Trophoblast cell (in vitro differentiated cells and primary cell): ENCODE results near the gene ESPL1.

ENCODE experiments used
- DNase-seq, 2 donors: peaks; one replicate each; pipeline ENCODE4 v3.0.0-alpha.2; 2016
- H2AFZ ChIP-seq: 2 replicates; pipeline ENCODE4 v1.6.1; 2013; ENCODE audit warnings: low read length, moderate library complexity, mild to moderate bottlenecking; ENCODE audit not compliant: insufficient read depth, poor library complexity
- H2AK5ac ChIP-seq: 2 replicates; pipeline ENCODE4 v1.6.1; 2013; ENCODE audit warnings: mild to moderate bottlenecking, low read length
- H2BK120ac ChIP-seq: 2 replicates; pipeline ENCODE4 v1.6.1; 2013; ENCODE audit warnings: low read length, mild to moderate bottlenecking, moderate library complexity; ENCODE audit not compliant: insufficient read depth, poor library complexity
- H2BK12ac ChIP-seq: 2 replicates; pipeline ENCODE4 v1.6.1; 2013; ENCODE audit warnings: mild to moderate bottlenecking, low read length, moderate library complexity
- H2BK5ac ChIP-seq: 2 replicates; pipeline ENCODE4 v1.6.1; 2013; ENCODE audit warnings: low read length, low read depth, moderate library complexity, mild to moderate bottlenecking; ENCODE audit not compliant: poor library complexity
- H3K14ac ChIP-seq: 2 replicates; pipeline ENCODE4 v1.6.1; 2013; ENCODE audit warnings: mild to moderate bottlenecking, low read length
- H3K18ac ChIP-seq: 2 replicates; pipeline ENCODE4 v1.6.1; 2013; ENCODE audit warnings: mild to moderate bottlenecking, low read length
- H3K23ac ChIP-seq: 2 replicates; pipeline ENCODE4 v1.6.1; 2013; ENCODE audit warnings: low read length
- H3K27ac ChIP-seq: 2 replicates; pipeline ENCODE4 v1.5.1; 2013; ENCODE audit warnings: low read depth, mild to moderate bottlenecking, inconsistent platforms, low read length, moderate library complexity
- H3K27me3 ChIP-seq: 2 replicates; pipeline ENCODE4 v1.6.1; 2013; ENCODE audit warnings: inconsistent platforms, mild to moderate bottlenecking, low read length, moderate library complexity; ENCODE audit not compliant: insufficient read depth
- H3K36me3 ChIP-seq, 2 experiments: 1 replicate in 1 of 2; 2 replicates in 1 of 2; pipeline ENCODE4 v1.6.1; 2013; ENCODE audit warnings: low read length in 2 of 2, mild to moderate bottlenecking in 2 of 2, moderate library complexity in 1 of 2; ENCODE audit not compliant: insufficient read depth in 2 of 2, control insufficient read depth in 1 of 2
- H3K4ac ChIP-seq: 2 replicates; pipeline ENCODE4 v1.6.1; 2013; ENCODE audit warnings: low read depth, mild to moderate bottlenecking, low read length, moderate library complexity
- H3K4me1 ChIP-seq, 2 experiments: 1 replicate in 1 of 2; 2 replicates in 1 of 2; pipeline ENCODE4 v1.6.1; 2013; ENCODE audit warnings: low read length in 2 of 2, mild to moderate bottlenecking in 2 of 2, moderate library complexity in 1 of 2; ENCODE audit not compliant: insufficient read depth in 2 of 2, control insufficient read depth in 1 of 2
- H3K4me2 ChIP-seq: 2 replicates; pipeline ENCODE4 v1.6.1; 2013; ENCODE audit warnings: inconsistent platforms, mild to moderate bottlenecking, low read length, moderate library complexity
- H3K4me3 ChIP-seq: 2 replicates; pipeline ENCODE4 v1.5.1; 2013; ENCODE audit warnings: mild to moderate bottlenecking, low read depth, low read length, inconsistent platforms
- H3K79me1 ChIP-seq: one replicate; pipeline ENCODE4 v1.6.1; 2013; ENCODE audit warnings: low read length
- H3K79me2 ChIP-seq: 2 replicates; pipeline ENCODE4 v1.6.1; 2013; ENCODE audit warnings: low read length, mild to moderate bottlenecking; ENCODE audit not compliant: control insufficient read depth, insufficient read depth, poor library complexity
- H3K9ac ChIP-seq: 2 replicates; pipeline ENCODE4 v1.6.1; 2013; ENCODE audit warnings: mild to moderate bottlenecking, low read length
- H3K9me3 ChIP-seq: 2 replicates; pipeline ENCODE4 v1.6.1; 2013; ENCODE audit warnings: low read depth, mild to moderate bottlenecking, control low read depth, inconsistent platforms, low read length; ENCODE audit not compliant: insufficient read depth
- H4K12ac ChIP-seq: 2 replicates; pipeline ENCODE4 v1.6.1; 2013; ENCODE audit warnings: low read depth, mild to moderate bottlenecking, low read length, moderate library complexity
- H4K8ac ChIP-seq: 2 replicates; pipeline ENCODE4 v1.6.1; 2013; ENCODE audit warnings: low read depth, mild to moderate bottlenecking, low read length, moderate library complexity
- H4K91ac ChIP-seq: one replicate; pipeline ENCODE4 v1.6.1; 2013; ENCODE audit warnings: low read depth, mild to moderate bottlenecking, low read length, moderate library complexity
- WGBS: extraction: QIAGEN DNeasy Blood & Tissue Kit; methylation state at CpG from one replicate; pipeline ENCODE4 v1.1.7; 2013; ENCODE audit warnings: missing lambda C conversion rate; ENCODE audit not compliant: insufficient read length, insufficient coverage; ENCODE audit errors: extremely low coverage; 5-methylcytosine and 5-hydroxymethylcytosine counted together

Gene ESPL1

DNA sequence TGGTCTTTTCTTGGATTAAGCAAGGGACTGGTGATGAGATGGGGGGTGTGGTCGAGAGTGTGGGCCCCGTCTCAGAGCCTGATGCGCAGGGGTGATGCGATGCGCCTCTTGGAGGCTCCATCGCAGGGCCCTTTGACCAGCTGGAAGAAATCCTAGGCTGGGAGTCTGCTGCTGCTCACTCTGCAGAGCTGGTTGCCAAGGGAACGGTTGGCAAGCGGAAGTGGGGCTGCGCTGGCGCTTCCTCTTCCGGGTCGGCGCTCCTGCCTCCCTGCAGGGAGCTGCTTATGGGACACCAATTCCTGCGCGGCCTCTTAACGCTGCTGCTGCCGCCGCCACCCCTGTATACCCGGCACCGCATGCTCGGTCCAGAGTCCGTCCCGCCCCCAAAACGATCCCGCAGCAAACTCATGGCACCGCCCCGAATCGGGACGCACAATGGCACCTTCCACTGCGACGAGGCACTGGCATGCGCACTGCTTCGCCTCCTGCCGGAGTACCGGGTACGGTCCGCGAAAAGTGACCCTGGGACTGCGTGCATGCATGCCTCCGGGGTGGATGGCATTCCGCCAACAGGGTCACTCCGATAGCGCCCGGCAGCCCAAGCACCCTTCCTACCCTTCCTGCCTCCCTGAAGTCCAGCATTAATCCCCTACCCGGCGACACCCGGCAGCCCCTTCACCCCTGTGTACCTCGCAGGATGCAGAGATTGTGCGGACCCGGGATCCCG, 31.5 kb downstream of the ESPL1 start, which contains the start of gene MYG1:
MYG1 (plus strand) TSS at position 242 of the 727 bp plus-strand sequence; CDS start at position 285, 43 bp downstream.
- Histone ChIP-seq H2BK5ac (peak within 1 kb of the TSS; percentile 29), H3K9ac (peak within 1 kb of the TSS; percentile 80), H3K18ac (peak within 1 kb of the TSS; percentile 60), H3K4ac (peak within 1 kb of the TSS; percentile 37), H2BK12ac (no peak within 1 kb of the TSS), H3K79me1 (peaks cover 9% of the 10 kb centered on the region), H3K4me2 (peak within 1 kb of the TSS; percentile 89), H2BK120ac (peak within 1 kb of the TSS; percentile 60), H3K9me3 (peaks cover 3% of the 10 kb centered on the region), H2AFZ (peak within 1 kb of the TSS; percentile 68), H2AK5ac (peak within 1 kb of the TSS; percentile 1), H4K91ac (peak within 1 kb of the TSS; percentile 64), H3K14ac (peak within 1 kb of the TSS; percentile 66), H4K12ac (peak within 1 kb of the TSS; percentile 66), H3K4me1 (peaks cover 6 to 13% of the 10 kb centered on the region in 2 experiments), H3K23ac (no peak within 1 kb of the TSS), H3K27me3 (no peaks in the 10 kb centered on the region), H4K8ac (peak within 1 kb of the TSS; percentile 89), H3K79me2 (peaks cover 9% of the 10 kb centered on the region), H3K4me3 (peak within 1 kb of the TSS; percentile 91), H3K27ac (peak within 1 kb of the TSS; percentile 65), H3K36me3 (peaks cover 19 to 24% of the 10 kb centered on the region in 2 experiments)
- WGBS, result no CpG with 5 or more reads among the region's 51 CpGs
- peak; percentile 55 to 69 for DNase-seq

DNA sequence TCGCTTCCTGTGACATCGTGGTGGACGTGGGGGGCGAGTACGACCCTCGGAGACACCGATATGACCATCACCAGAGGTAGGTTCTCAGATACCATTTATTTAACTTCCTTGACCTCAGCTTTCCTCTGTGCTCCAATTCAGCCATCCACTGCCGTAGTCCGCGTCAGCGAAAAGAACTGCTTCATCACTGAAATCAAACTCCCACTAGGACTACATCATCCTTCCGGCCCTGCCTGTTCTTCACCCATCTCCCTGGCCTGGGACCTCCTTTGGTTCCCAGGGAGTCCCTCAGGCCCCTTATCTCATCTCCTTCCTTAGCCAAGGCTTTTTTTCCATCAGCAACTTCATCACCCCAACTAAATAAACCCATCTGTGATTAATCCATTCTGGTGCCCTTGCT, 32.1 kb downstream of the ESPL1 start:
- no CpG with 5 or more reads among the region's 12 CpGs for WGBS
- Histone ChIP-seq H3K4ac (peak overlapping the region; percentile 37), H3K18ac (peak overlapping the region; percentile 60), H3K4me1 (peaks cover 4 to 11% of the 10 kb centered on the region in 2 experiments), H3K9ac (peak overlapping the region; percentile 80), H3K27me3 (no peaks in the 10 kb centered on the region), H3K79me1 (peaks cover 9% of the 10 kb centered on the region), H3K27ac (peak overlapping the region; percentile 65), H2BK12ac (no peak overlapping the region), H3K23ac (no peak overlapping the region), H4K12ac (peak overlapping the region; percentile 66), H4K8ac (peak overlapping the region; percentile 89), H3K36me3 (peaks cover 19 to 26% of the 10 kb centered on the region in 2 experiments), H2BK5ac (peak overlapping the region; percentile 13), H2AFZ (peak overlapping the region; percentile 68), H3K4me3 (peak overlapping the region; percentile 91), H2BK120ac (peak overlapping the region; percentile 60), H2AK5ac (peak overlapping the region; percentile 1), H3K4me2 (peak overlapping the region; percentile 89), H3K9me3 (peaks cover 3% of the 10 kb centered on the region), H3K79me2 (peaks cover 9% of the 10 kb centered on the region), H4K91ac (peak overlapping the region; percentile 64), H3K14ac (peak overlapping the region; percentile 66)
- no peak for DNase-seq

DNA sequence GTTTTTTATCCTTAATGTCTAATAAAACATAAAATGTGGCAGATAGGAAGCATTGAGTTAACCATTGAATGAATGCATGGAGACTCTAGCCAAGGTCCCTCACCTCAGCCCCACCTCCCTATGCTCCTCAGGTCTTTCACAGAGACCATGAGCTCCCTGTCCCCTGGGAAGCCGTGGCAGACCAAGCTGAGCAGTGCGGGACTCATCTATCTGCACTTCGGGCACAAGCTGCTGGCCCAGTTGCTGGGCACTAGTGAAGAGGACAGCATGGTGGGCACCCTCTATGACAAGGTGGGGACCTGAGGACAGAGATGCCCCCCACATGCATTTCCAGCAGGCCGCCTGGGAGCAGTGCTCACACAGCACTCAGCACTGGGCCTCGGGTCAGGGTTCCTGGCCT, 34.8 kb downstream of the ESPL1 start:
- Histone ChIP-seq H3K4ac (no peak overlapping the region), H2AFZ (no peak overlapping the region), H3K9ac (no peak overlapping the region), H3K14ac (no peak overlapping the region), H4K91ac (no peak overlapping the region), H2BK5ac (no peak overlapping the region), H3K4me1 (peaks cover 4 to 11% of the 10 kb centered on the region in 2 experiments), H3K36me3 (peaks cover 37 to 50% of the 10 kb centered on the region in 2 experiments), H3K4me2 (no peak overlapping the region), H2BK120ac (no peak overlapping the region), H3K27ac (no peak overlapping the region), H2AK5ac (no peak overlapping the region), H3K4me3 (no peak overlapping the region), H4K8ac (no peak overlapping the region), H3K27me3 (no peaks in the 10 kb centered on the region), H3K79me2 (peaks cover 5% of the 10 kb centered on the region), H3K9me3 (peaks cover 3% of the 10 kb centered on the region), H4K12ac (no peak overlapping the region), H3K79me1 (peaks cover 6% of the 10 kb centered on the region), H3K18ac (peak overlapping the region; percentile 47), H3K23ac (no peak overlapping the region), H2BK12ac (no peak overlapping the region)
- no peak for DNase-seq
- WGBS, result no CpG with 5 or more reads among the region's 5 CpGs

DNA sequence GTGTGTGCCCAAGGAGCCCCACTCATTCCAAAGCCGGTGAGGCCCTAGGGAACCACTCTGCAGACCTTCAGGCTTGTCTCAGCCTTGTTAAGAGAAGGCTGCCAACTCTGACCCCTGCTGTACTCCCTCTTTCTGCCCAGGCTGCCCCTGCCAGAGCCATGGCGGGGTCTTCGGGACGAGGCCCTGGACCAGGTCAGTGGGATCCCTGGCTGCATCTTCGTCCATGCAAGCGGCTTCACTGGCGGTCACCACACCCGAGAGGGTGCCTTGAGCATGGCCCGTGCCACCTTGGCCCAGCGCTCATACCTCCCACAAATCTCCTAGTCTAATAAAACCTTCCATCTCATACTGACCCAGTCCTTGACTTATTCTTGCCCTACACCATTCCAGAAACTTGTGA, 38.7 kb downstream of the ESPL1 start:
- peaks cover 50 to 65% of the 10 kb centered on the region in 2 experiments for H3K36me3 ChIP-seq
- no peak overlapping the region for H3K18ac ChIP-seq
- no peak overlapping the region for H3K4me2 ChIP-seq
- H3K4ac ChIP-seq, result no peak overlapping the region
- no peak overlapping the region for H2BK120ac ChIP-seq
- DNase-seq, result no peak
- no peak overlapping the region for H2AK5ac ChIP-seq
- H3K23ac ChIP-seq, result no peak overlapping the region
- no peaks in the 10 kb centered on the region for H3K9me3 ChIP-seq
- no CpG with 5 or more reads among the region's 10 CpGs for WGBS
- H3K4me3 ChIP-seq, result no peak overlapping the region
- H3K27me3 ChIP-seq, result no peaks in the 10 kb centered on the region
- H3K79me2 ChIP-seq, result no peaks in the 10 kb centered on the region
- no peak overlapping the region for H3K27ac ChIP-seq
- H2AFZ ChIP-seq, result no peak overlapping the region
- H4K12ac ChIP-seq, result no peak overlapping the region
- H3K4me1 ChIP-seq, result no peaks in the 10 kb centered on the region
- H3K79me1 ChIP-seq, result no peaks in the 10 kb centered on the region
- H3K14ac ChIP-seq, result no peak overlapping the region
- H2BK12ac ChIP-seq, result no peak overlapping the region
- H4K91ac ChIP-seq, result no peak overlapping the region
- H2BK5ac ChIP-seq, result no peak overlapping the region
- no peak overlapping the region for H3K9ac ChIP-seq
- no peak overlapping the region for H4K8ac ChIP-seq
